Mesenteric fat pad (tissue), 1 donor: Measurements from ENCODE around the gene NME5. TPM values are rescaled to one million over a fixed set of nuclear protein-coding genes. Genes with fewer than 3 reads are reported as not detected.
"Not testable (repeated sequence)": the region's sequence is repeated elsewhere in the genome, so short reads cannot be mapped to it uniquely, and the experiment has no call there.

Source experiments
- DNase-seq: peaks from one replicate; pipeline ENCODE4 v3.0.0-alpha.2; 2020; ENCODE audit warnings: low spot score
- total RNA-seq: library from RNA; stranded (reverse); fragmentation: NEBNext Ultra II Directional; extraction: Animal tissue kit (Norgen Biotek cat#: 25700); gene quantifications from one replicate; pipeline ENCODE4 v1.2.1, GENCODE V29; 2021
- donor health status: DM: yes; HTN: yes; CAD: no.

Gene NME5
- total RNA-seq, 1 donor from 2014 or later: 0.71 TPM

- no peak for DNase-seq
Measured at GRCh38 chr5:138082033-138082432, 57.2 kb downstream of the NME5 start.

- DNase-seq: no peak
Measured at GRCh38 chr5:138078006-138078643, 61.1 kb downstream of the NME5 start.

- no peak for DNase-seq
Measured at GRCh38 chr5:138077064-138077696, 62.0 kb downstream of the NME5 start.

GRCh38 chr5:138070026-138070425 is 69.2 kb downstream of the NME5 start:
- not testable (repeated sequence) for DNase-seq

GRCh38 chr5:138068742-138069600 is 70.3 kb downstream of the NME5 start:
- no peak for DNase-seq

GRCh38 chr5:138067945-138068344 is 71.3 kb downstream of the NME5 start:
- DNase-seq: no peak

Other genes starting within 250 kb of the NME5 start
- gene PKD2L2, start 250.0 kb downstream of the NME5 start, total RNA-seq: not detected
- 39.3 TPM for gene FAM13B, start 106.3 kb downstream of the NME5 start, total RNA-seq
- not detected for gene WNT8A, start 55.4 kb downstream of the NME5 start, total RNA-seq
- gene BRD8, start 39.2 kb upstream of the NME5 start, total RNA-seq: 23.8 TPM
- not detected for gene KIF20A, start 39.7 kb upstream of the NME5 start, total RNA-seq
- 18.1 TPM for gene CDC23, start 73.9 kb upstream of the NME5 start, total RNA-seq
- gene GFRA3, start 135.2 kb upstream of the NME5 start, total RNA-seq: not detected
- not detected for gene CDC25C, start 192.4 kb upstream of the NME5 start, total RNA-seq
- 25.7 TPM for gene FAM53C, start 198.8 kb upstream of the NME5 start, total RNA-seq
- 54.1 TPM for gene KDM3B, start 213.3 kb upstream of the NME5 start, total RNA-seq